G401 (cell line): ENCODE data around the gene ACSF2. TPM values are rescaled to one million over a fixed set of nuclear protein-coding genes. Genes with fewer than 3 reads are reported as not detected.
"Not testable (repeated sequence)": the region's sequence is repeated elsewhere in the genome, so short reads cannot be mapped to it uniquely, and the experiment has no call there.

Source experiments
- DNase-seq: peaks from one replicate; pipeline ENCODE4 v3.0.0-alpha.2; 2015; ENCODE audit warnings: low spot score
- in situ Hi-C: cut with HindIII; loops from 2 replicates; pipeline ENCODE4 v1.10.0; 2016; ENCODE audit warnings: low sequenced_read_pairs, mixed read lengths
- total RNA-seq: library from RNA; depleted of rRNA; stranded (reverse); fragments of >200 nt; shearing (Covaris generic); gene quantifications from 2 replicates; pipeline ENCODE4 v1.2.3, GENCODE V29; 2014

The ACSF2 gene
- total RNA-seq, 1 experiment from 2014 or later = 58.8 TPM

- DNase-seq, in situ Hi-C loops: not testable (repeated sequence)
Observed at GRCh38 chr17:50399591-50399990, 26.4 kb upstream of the ACSF2 start.

- in situ Hi-C loops, DNase-seq: not testable (repeated sequence)
Observed at GRCh38 chr17:50405351-50405750, 20.7 kb upstream of the ACSF2 start.

- DNase-seq = no peak
- in situ Hi-C loops = no loop called here
Observed at GRCh38 chr17:50406578-50406977, 19.4 kb upstream of the ACSF2 start.

GRCh38 chr17:50407921-50408320 lies 18.1 kb upstream of the ACSF2 start:
- DNase-seq = no peak
- in situ Hi-C loops = no loop called here

- DNase-seq = no peak
- in situ Hi-C loops = no loop called here
Observed at GRCh38 chr17:50412188-50412732, 13.8 kb upstream of the ACSF2 start.

- DNase-seq = no peak
- in situ Hi-C loops = no loop called here
Observed at GRCh38 chr17:50414808-50415207, 11.2 kb upstream of the ACSF2 start.

GRCh38 chr17:50419577-50419976 lies 6.4 kb upstream of the ACSF2 start:
- in situ Hi-C loops, DNase-seq: not testable (repeated sequence)

- in situ Hi-C loops = no loop called here
Observed at GRCh38 chr17:50420419-50421112, 5.5 kb upstream of the ACSF2 start.

GRCh38 chr17:50421308-50422051 lies 4.5 kb upstream of the ACSF2 start:
- in situ Hi-C loops = no loop called here
- no peak for DNase-seq

More at GRCh38 chr17:50420419-50421112, 5.5 kb upstream of the ACSF2 start:
- DNase-seq = no peak

- DNase-seq = no peak
- in situ Hi-C loops = no loop called here
Observed at GRCh38 chr17:50422738-50423137, 3.3 kb upstream of the ACSF2 start.

GRCh38 chr17:50423553-50424159 lies 2.4 kb upstream of the ACSF2 start:
- in situ Hi-C loops = no loop called here
- DNase-seq = no peak

- in situ Hi-C loops = no loop called here
- DNase-seq = no peak
Observed at GRCh38 chr17:50424246-50424995, 1.6 kb upstream of the ACSF2 start.

GRCh38 chr17:50424996-50425681 lies 879 bp upstream of the ACSF2 start:
- in situ Hi-C loops = loop anchor here (5.0 kb wide), 1 partner anchor 47 kb away; no protein-coding TSS in a partner anchor
- DNase-seq = no peak

- in situ Hi-C loops = loop anchor here (5.0 kb wide), 1 partner anchor 46 kb away; no protein-coding TSS in a partner anchor
- no peak for DNase-seq
Observed at GRCh38 chr17:50426472-50426782, 409 bp downstream of the ACSF2 start.

- in situ Hi-C loops = loop anchor here (5.0 kb wide), 1 partner anchor 45 kb away; no protein-coding TSS in a partner anchor
- DNase-seq = no peak
Observed at GRCh38 chr17:50426814-50427787, 1.1 kb downstream of the ACSF2 start.

- DNase-seq = not testable (repeated sequence)
- in situ Hi-C loops = loop anchor here (5.0 kb wide), 1 partner anchor 44 kb away; no protein-coding TSS in a partner anchor
Observed at GRCh38 chr17:50428126-50428525, 2.1 kb downstream of the ACSF2 start.

GRCh38 chr17:50428831-50429424 lies 2.9 kb downstream of the ACSF2 start:
- in situ Hi-C loops = loop anchor here (5.0 kb wide), 1 partner anchor 43 kb away; no protein-coding TSS in a partner anchor
- no peak for DNase-seq
